HG03095 (cell line): ENCODE results near the gene PTGR3.

Experiments used
- ATAC-seq: cut with Tn5 transposase; IDR thresholded peaks from one replicate; pipeline ENCODE4 v1.9.1; 2021; ENCODE audit warnings: moderate library complexity; ENCODE audit not compliant: unreplicated experiment

Gene PTGR3

GRCh38 chr18:75172299-75173124, 36.4 kb downstream of the PTGR3 start:
- ATAC-seq = no peak

GRCh38 chr18:75170916-75171315, 38.0 kb downstream of the PTGR3 start:
- ATAC-seq = no peak

DNA sequence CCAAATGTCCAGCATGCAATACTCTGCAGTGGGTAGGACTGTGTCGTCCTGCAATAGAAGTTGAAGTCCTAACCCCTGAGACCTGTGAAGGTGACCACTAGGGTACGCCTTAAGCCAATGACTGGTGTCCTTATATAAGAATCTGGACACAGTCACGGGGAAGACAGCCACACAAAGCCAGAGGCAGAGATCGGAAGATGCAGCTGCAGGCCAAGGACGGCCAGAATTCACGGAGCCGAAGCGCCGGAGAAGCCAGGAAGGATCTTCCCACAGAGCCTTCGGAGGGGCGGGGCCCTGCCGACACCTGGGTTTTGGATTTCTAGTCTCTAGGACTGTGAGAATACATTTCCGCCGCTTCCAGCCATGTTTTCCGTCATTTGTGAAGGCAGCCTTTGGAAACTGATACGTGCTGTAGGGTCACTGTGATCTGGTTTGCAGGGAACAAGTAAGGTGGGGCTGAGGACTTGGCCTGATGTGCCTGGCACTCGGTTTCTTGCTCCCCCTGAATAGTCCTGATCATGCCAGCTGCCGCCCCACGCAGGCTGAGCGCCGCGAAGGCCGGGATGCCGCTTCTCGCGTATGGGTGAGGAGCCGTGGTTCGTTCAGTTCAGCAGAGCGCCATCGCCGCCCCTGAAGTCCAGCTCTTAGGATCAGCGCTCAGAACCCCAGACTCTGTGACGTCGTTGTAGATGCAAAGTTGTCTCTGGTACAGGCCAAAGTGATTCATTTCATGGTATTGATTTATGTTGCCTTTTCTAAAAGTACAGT, 38.7 kb downstream of the PTGR3 start:
- ATAC-seq = no peak

DNA sequence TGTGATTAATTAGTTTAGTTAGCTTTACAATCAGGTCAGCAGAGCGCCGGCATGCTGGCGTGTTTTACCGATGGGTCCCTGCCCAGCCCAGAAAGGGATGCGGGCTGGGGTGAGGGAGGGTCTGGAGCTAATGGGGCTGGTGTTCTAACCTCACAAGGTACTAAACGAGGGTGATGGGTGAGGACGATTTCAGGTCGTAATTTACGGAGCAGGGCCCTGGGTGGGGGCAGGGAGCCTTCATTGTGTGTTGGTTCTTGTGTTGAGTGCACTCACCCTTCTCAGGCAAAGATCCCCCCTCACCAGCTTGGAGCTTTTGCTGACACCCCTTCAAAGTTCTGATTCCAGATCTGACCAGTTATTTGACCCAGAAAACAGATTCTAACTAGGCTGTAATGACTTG, 39.5 kb downstream of the PTGR3 start:
- no peak for ATAC-seq

GRCh38 chr18:75168619-75169018, 40.3 kb downstream of the PTGR3 start:
- ATAC-seq = no peak

DNA sequence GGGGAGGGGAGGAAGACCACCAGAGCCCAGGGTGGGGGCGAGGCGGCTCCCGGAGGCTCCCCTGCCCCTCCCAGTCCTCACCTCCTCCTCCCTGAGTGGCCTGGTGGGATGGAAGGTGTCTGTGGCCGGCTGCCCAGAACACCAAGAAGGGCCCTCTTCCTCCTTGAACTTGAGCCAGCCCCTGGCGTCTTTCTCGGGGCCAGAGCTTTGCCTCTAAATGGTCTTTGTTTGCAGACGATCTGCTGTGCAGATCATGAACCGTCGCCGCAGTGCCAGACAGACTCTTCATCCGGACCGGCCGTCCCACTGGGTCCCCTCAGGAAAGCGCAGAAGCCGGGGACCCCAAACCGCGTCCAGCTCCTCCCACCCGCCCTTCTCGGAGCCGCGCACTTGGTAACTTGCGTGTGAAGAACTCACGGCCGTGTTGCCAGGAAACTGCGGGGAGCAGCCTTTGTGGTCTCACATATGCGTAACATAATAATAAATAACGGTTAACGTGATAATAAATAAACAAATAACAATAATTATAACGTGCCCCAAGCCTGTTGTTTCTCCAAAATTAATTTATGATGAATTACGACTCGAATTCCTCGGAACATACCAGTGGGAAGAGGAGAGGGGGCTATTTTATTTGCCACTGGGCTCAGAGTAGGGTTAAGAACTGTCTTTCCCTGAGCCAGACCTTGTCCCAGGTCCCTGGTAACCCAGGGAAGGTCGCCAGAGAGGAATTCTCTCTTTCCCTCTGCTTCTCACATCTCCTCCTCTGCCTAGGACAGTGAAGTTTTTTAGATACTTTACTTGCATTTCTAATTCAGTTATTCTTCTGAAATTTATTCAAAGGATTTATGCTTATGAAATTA, 41.0 kb downstream of the PTGR3 start:
- no peak for ATAC-seq

GRCh38 chr18:75167137-75167536, 41.8 kb downstream of the PTGR3 start:
- ATAC-seq = no peak

DNA sequence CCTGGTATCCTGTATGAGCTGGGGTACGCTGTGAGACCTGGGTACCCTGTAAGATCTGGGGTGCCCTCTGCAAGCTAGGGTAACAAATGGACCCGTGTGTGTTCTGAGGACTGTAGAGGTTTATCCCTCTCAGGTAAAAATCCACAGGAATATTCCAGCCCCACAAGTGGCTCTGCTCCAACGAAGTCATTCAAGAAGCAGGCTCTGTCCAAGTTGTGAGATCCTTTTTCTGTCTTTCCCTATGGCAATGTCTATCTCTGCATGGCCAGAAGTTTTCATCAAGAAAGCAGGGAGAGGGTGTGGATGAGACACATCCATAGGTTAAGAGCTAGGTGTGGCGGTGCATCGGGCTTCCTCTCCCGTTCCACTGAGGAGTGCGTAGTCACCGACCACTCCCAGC, 43.0 kb downstream of the PTGR3 start:
- no peak for ATAC-seq

DNA sequence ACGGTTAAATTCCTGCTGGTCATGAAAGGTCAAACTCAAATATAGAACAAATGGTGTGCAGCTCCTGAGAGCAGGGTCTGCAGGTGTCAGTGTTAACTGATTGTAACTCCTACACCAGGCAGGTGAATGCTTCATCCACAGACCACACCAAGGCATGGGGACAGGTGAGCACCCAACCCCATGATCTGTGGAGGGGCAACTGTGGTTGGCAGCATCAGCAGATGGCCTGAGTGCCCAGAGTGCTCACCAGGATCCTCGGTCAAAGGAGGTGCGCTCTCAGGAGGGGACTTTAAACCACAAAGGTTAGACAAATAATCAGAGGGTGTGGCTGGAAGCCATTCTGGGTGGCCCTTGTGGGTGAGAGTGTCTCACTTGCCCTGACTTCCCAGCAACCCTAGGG, 44.5 kb downstream of the PTGR3 start:
- ATAC-seq = no peak

GRCh38 chr18:75163736-75164135, 45.2 kb downstream of the PTGR3 start:
- no peak for ATAC-seq

GRCh38 chr18:75162978-75163377, 46.0 kb downstream of the PTGR3 start:
- ATAC-seq = no peak

DNA sequence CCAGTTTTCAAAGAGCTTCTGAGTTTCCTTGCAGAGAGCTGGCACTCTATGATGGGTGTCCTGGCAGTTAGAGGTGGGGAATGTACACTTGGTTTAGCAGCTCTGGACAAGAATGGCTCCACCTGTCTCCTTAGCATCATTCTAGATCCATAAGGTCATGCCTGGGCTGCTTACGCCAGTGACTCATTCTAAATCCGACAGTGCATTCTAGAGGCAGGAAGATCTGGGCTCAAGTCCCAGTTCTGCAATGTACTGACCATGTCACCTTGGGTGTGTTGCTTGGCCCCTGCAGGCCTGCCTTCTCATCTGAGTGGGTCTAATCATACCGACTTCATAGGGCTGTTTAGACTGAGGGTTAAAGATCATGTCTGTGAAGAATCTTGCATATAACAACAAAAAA, 46.5 kb downstream of the PTGR3 start:
- no peak for ATAC-seq

DNA sequence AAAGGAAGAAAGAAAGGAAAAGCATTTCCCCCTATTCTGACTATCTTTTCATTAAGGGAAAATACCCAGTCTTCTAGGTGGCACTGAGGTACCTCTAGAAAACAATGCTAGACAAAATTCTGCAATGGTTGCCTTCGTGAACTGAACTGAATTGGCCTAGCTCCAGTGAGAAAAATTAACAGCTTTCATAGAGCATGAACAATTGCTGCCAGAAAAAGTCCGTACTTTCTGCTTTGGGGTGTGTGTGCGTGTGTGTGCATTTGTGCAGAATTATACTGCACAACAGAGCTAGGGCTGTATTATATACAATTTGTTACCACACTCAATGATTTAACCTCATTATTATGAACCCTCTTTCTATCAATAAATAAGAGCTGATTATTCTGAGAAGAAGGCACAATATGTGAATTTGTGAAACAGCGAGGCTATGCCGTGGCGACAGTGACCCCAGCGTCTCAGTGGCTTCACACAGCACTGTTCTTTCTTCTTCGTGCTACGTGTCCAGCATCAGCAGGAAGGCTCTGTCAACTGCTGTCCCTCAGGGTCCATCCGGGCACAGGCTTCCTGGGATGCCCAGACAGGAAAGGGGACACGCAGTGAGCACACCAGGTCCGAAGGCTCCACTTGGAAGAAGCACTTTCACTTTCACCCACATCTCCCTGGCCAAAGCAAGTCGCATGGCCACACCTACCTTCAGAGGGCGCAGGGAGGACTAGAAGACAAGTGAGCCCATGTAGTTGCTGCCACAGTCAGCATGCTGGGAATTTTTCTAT, 47.5 kb downstream of the PTGR3 start:
- no peak for ATAC-seq

- no peak for ATAC-seq
Measured at GRCh38 chr18:75160364-75160763, 48.6 kb downstream of the PTGR3 start.

DNA sequence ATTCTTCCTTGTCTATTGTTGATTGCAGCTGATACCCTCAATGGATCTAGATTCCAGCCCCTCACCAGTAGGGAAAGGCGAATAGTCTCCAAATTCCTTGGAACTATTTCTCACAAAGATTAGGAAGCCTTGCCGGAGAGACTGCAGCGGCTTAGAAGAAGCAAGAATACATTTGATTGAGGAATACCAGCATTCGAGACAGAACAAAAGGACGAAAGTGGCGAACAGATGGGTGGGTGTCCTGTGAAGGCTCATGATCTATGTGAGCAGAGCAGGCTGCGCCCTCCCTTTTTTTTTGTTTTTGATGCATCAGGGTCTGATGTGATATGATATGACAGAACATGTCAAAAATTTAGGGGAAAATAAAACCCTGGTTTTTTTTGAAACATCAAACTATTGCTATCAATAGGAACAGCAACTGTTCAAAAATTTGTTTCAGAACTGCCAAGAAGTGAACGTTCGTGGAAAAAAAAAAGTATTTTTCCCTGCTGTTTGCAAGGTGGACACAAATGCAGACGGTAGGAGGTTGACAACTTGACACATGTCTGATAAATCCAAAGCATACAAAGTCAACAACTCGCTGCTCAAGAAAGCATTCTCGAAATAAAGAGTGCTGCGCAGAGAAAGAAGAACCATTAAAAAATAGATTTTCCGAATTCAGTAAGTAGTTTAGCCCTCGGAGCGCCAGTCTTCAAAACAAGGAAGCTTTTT, 49.1 kb downstream of the PTGR3 start:
- no peak for ATAC-seq

GRCh38 chr18:75159238-75159518, 49.8 kb downstream of the PTGR3 start:
- ATAC-seq = no peak
